Rectal smooth muscle tissue (tissue), 1 donor: ENCODE results near the gene HS3ST5.
"Not testable (repeated sequence)": the region's sequence is repeated elsewhere in the genome, so short reads cannot be mapped to it uniquely, and the experiment has no call there.

Source experiments
- H3K27ac ChIP-seq: one replicate; pipeline ENCODE4 v1.7.0; 2013; ENCODE audit warnings: low read depth, low read length, inconsistent platforms
- H3K27me3 ChIP-seq: one replicate; pipeline ENCODE4 v1.7.0; 2013; ENCODE audit warnings: low read length; ENCODE audit not compliant: control insufficient read depth, insufficient read depth
- H3K36me3 ChIP-seq: one replicate; pipeline ENCODE4 v1.7.0; 2013; ENCODE audit warnings: low read length; ENCODE audit not compliant: control insufficient read depth, insufficient read depth
- H3K4me1 ChIP-seq: one replicate; pipeline ENCODE4 v1.7.0; 2013; ENCODE audit warnings: low read length; ENCODE audit not compliant: control insufficient read depth, insufficient read depth
- H3K4me3 ChIP-seq: one replicate; pipeline ENCODE4 v1.7.0; 2013; ENCODE audit warnings: low read length
- H3K9ac ChIP-seq: one replicate; pipeline ENCODE4 v1.7.0; 2013; ENCODE audit warnings: low read length

Gene HS3ST5

GRCh38 chr6:114253431-114253830 is 89.4 kb downstream of the HS3ST5 start:
- no peaks in the 10 kb centered on the region for H3K27me3 ChIP-seq
- H3K27ac ChIP-seq: no peak overlapping the region
- H3K4me3 ChIP-seq: no peak overlapping the region
- H3K36me3 ChIP-seq: no peaks in the 10 kb centered on the region
- no peaks in the 10 kb centered on the region for H3K4me1 ChIP-seq
- H3K9ac ChIP-seq: no peak overlapping the region

- Histone ChIP-seq H3K4me1 (no peaks in the 10 kb centered on the region), H3K27ac (no peak overlapping the region), H3K4me3 (no peak overlapping the region), H3K36me3 (no peaks in the 10 kb centered on the region), H3K9ac (no peak overlapping the region), H3K27me3 (no peaks in the 10 kb centered on the region)
Observed at GRCh38 chr6:114249522-114249921, 93.3 kb downstream of the HS3ST5 start.

GRCh38 chr6:114247101-114247500 is 95.7 kb downstream of the HS3ST5 start:
- Histone ChIP-seq H3K27ac (no peak overlapping the region), H3K4me3 (no peak overlapping the region), H3K27me3 (no peaks in the 10 kb centered on the region), H3K36me3 (no peaks in the 10 kb centered on the region), H3K9ac (no peak overlapping the region), H3K4me1 (no peaks in the 10 kb centered on the region)

- Histone ChIP-seq H3K36me3 (no peaks in the 10 kb centered on the region), H3K4me1 (no peaks in the 10 kb centered on the region), H3K27me3 (no peaks in the 10 kb centered on the region), H3K4me3 (no peak overlapping the region), H3K27ac (no peak overlapping the region), H3K9ac (no peak overlapping the region)
Observed at GRCh38 chr6:114240796-114241195, 102.0 kb downstream of the HS3ST5 start.

- Histone ChIP-seq H3K27ac (no peak overlapping the region), H3K4me3 (no peak overlapping the region), H3K27me3 (no peaks in the 10 kb centered on the region), H3K36me3 (no peaks in the 10 kb centered on the region), H3K9ac (no peak overlapping the region), H3K4me1 (no peaks in the 10 kb centered on the region)
Observed at GRCh38 chr6:114228675-114229074, 114.1 kb downstream of the HS3ST5 start.

- Histone ChIP-seq H3K27ac (no peak overlapping the region), H3K4me3 (no peak overlapping the region), H3K27me3 (no peaks in the 10 kb centered on the region)
Observed at GRCh38 chr6:114227944-114228468, 114.8 kb downstream of the HS3ST5 start.

GRCh38 chr6:114220241-114220640 is 122.6 kb downstream of the HS3ST5 start:
- no peaks in the 10 kb centered on the region for H3K4me1 ChIP-seq
- H3K27me3 ChIP-seq: no peaks in the 10 kb centered on the region
- H3K36me3 ChIP-seq: no peaks in the 10 kb centered on the region
- no peak overlapping the region for H3K4me3 ChIP-seq
- H3K9ac ChIP-seq: no peak overlapping the region
- no peak overlapping the region for H3K27ac ChIP-seq

More at GRCh38 chr6:114227944-114228468, 114.8 kb downstream of the HS3ST5 start:
- Histone ChIP-seq H3K36me3 (no peaks in the 10 kb centered on the region), H3K4me1 (no peaks in the 10 kb centered on the region), H3K9ac (no peak overlapping the region)

- no peak overlapping the region for H3K9ac ChIP-seq
- H3K27me3 ChIP-seq: no peaks in the 10 kb centered on the region
- H3K4me3 ChIP-seq: no peak overlapping the region
- no peaks in the 10 kb centered on the region for H3K4me1 ChIP-seq
- no peak overlapping the region for H3K27ac ChIP-seq
- H3K36me3 ChIP-seq: no peaks in the 10 kb centered on the region
Observed at GRCh38 chr6:114218437-114219340, 124.1 kb downstream of the HS3ST5 start.

GRCh38 chr6:114217996-114218395 is 124.8 kb downstream of the HS3ST5 start:
- not testable (repeated sequence) for H3K4me1 ChIP-seq, H3K27ac ChIP-seq, H3K4me3 ChIP-seq, H3K27me3 ChIP-seq, H3K9ac ChIP-seq, H3K36me3 ChIP-seq

DNA sequence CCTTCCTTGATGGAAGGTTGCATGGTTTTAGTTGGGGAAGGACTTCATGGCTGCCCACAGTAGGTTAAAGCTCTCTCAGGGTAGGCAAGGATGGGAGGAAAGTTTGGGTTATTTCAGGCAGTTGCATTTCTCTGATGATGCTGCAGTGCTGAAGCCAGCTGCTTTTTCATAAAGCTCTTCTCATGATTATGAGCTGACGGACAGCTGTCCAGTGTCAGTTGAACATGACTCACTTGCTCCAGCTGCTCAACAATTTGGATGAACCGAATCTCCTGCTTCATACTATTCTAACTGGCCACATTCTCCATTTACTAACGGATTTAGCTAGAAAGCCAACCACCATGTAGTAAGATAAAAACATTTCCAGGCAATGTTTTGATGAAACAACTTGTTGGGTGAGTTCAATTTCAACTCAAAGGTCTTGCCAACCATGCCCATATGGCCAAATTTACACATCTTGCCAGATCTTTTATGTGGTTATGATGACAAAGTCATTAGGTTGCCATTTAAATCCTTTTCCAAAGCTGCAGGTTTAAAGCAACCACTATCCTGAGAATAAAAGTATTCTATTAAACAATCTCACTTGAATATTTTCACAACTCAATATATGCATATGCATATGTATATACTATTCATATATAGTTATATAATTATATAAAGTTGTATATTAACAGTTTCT is 125.9 kb downstream of the HS3ST5 start:
- Histone ChIP-seq H3K27me3 (no peaks in the 10 kb centered on the region), H3K4me1 (no peaks in the 10 kb centered on the region), H3K9ac (no peak overlapping the region), H3K36me3 (no peaks in the 10 kb centered on the region), H3K4me3 (no peak overlapping the region), H3K27ac (no peak overlapping the region)

DNA sequence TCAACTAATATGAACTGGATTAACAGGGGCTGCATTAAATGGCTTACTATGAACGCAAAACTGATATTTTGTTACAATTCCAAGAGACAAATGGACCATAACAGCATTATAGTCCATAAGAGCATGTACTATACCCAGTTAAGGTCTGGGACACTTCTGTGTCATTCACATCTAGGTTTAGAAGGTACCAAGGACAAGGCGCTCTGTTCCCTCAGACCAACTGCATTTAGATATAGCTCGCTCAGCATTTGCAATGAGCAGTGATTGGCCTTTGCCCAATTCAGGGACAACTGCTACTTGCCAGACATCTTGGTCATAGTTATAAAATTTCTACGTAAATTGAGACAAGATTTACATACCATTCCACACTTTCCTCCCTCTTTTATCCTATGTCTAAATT is 132.4 kb downstream of the HS3ST5 start:
- H3K9ac ChIP-seq: no peak overlapping the region
- no peaks in the 10 kb centered on the region for H3K27me3 ChIP-seq

DNA sequence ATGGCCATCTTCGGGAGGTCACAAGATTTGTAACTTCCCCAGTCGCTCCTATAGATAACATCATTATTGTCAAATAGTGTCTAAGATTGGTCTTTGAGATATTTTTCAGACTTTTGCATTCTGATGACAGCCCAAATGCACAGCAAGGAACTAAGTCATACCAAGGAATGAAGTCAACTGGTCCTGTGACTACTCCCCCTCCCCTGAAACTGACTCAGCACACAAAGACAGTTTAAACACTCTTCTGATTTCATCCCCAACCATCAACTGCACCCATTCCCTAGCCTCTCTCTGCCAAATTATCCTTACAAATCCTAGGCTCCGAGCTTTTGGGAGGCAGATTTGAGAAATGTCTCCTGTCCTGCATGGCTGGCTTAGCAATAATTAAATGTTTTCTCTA is 139.4 kb downstream of the HS3ST5 start:
- H3K27ac ChIP-seq: no peak overlapping the region
- H3K9ac ChIP-seq: no peak overlapping the region
- no peak overlapping the region for H3K4me3 ChIP-seq
- no peaks in the 10 kb centered on the region for H3K27me3 ChIP-seq
- no peaks in the 10 kb centered on the region for H3K36me3 ChIP-seq
- H3K4me1 ChIP-seq: no peaks in the 10 kb centered on the region

More for the DNA sequence above, 132.4 kb downstream of the HS3ST5 start:
- Histone ChIP-seq H3K27ac (no peak overlapping the region), H3K4me3 (no peak overlapping the region), H3K4me1 (no peaks in the 10 kb centered on the region), H3K36me3 (no peaks in the 10 kb centered on the region)
